Measurements from ENCODE around the gene FYB1.

- no peak for TF ChIP-seq ZC3H10 (CRISPR knock-in tag; IDR thresholded peaks at IDR 0.05)
- TF ChIP-seq TCF4 (CRISPR knock-in tag; IDR thresholded peaks at IDR 0.05; ENCODE audit: borderline replicate concordance): no peak
Observed at GRCh38 chr5:39158786-39159185, 60.6 kb downstream of the FYB1 start.
